Measurements from ENCODE around the gene HEPN1.
A peak's percentile ranks its signal among the peaks of the same experiment; 100 is the strongest.

The HEPN1 gene

GRCh38 chr11:124918950-124919349 is at the start of gene HEPN1:
TSS of gene HEPN1 (plus strand) at chr11:124919250.
- peaks cover 12% of the 10 kb centered on the region for H3K9me3 Mint-ChIP-seq
- H3K4me1 Mint-ChIP-seq, result peaks cover 28% of the 10 kb centered on the region
- peaks cover 18% of the 10 kb centered on the region for H3K27me3 Mint-ChIP-seq (ENCODE audit: low read depth)
- TF ChIP-seq CTCF (IDR thresholded peaks at IDR 0.05; ENCODE audit: unreplicated experiment in 3 of 3), result no peak
- peak within 1 kb of the TSS; percentile 29 to 73 (median 59) for H3K4me3 Mint-ChIP-seq
- H3K27ac Mint-ChIP-seq, result peak within 1 kb of the TSS in 2 of 3 experiments; percentile 55 to 71
- no peaks in the 10 kb centered on the region for H3K36me3 Mint-ChIP-seq (ENCODE audit: low read depth)

- Mint-ChIP-seq H3K4me3 (no peak overlapping the region), H3K27ac (no peak overlapping the region), H3K9me3 (no peaks in the 10 kb centered on the region), H3K36me3 (ENCODE audit: low read depth) (no peaks in the 10 kb centered on the region), H3K4me1 (peaks cover 14% of the 10 kb centered on the region), H3K27me3 (ENCODE audit: low read depth) (peaks cover 100% of the 10 kb centered on the region)
- no peak for TF ChIP-seq CTCF (IDR thresholded peaks at IDR 0.05; ENCODE audit: unreplicated experiment in 3 of 3)
These were observed 49.7 kb upstream of the HEPN1 start for GRCh38 chr11:124869331-124869730.

- no peaks in the 10 kb centered on the region for H3K9me3 Mint-ChIP-seq
- H3K4me3 Mint-ChIP-seq, result no peak overlapping the region
- H3K27ac Mint-ChIP-seq, result no peak overlapping the region
- H3K27me3 Mint-ChIP-seq (ENCODE audit: low read depth), result peaks cover 100% of the 10 kb centered on the region
- peaks cover 14% of the 10 kb centered on the region for H3K4me1 Mint-ChIP-seq
- no peaks in the 10 kb centered on the region for H3K36me3 Mint-ChIP-seq (ENCODE audit: low read depth)
- no peak for TF ChIP-seq CTCF (IDR thresholded peaks at IDR 0.05; ENCODE audit: unreplicated experiment in 3 of 3)
These were observed 49.1 kb upstream of the HEPN1 start for GRCh38 chr11:124869856-124870387.

- Mint-ChIP-seq H3K9me3 (no peaks in the 10 kb centered on the region), H3K4me3 (no peak overlapping the region), H3K36me3 (ENCODE audit: low read depth) (no peaks in the 10 kb centered on the region), H3K4me1 (peaks cover 14% of the 10 kb centered on the region), H3K27ac (no peak overlapping the region), H3K27me3 (ENCODE audit: low read depth) (peaks cover 100% of the 10 kb centered on the region)
- TF ChIP-seq CTCF (IDR thresholded peaks at IDR 0.05; ENCODE audit: unreplicated experiment in 3 of 3), result no peak
These were observed 48.6 kb upstream of the HEPN1 start for GRCh38 chr11:124870430-124870829.

- no peak overlapping the region for H3K27ac Mint-ChIP-seq
- peaks cover 92% of the 10 kb centered on the region for H3K27me3 Mint-ChIP-seq (ENCODE audit: low read depth)
- H3K9me3 Mint-ChIP-seq, result no peaks in the 10 kb centered on the region
- no peak overlapping the region for H3K4me3 Mint-ChIP-seq
- H3K36me3 Mint-ChIP-seq (ENCODE audit: low read depth), result no peaks in the 10 kb centered on the region
- peaks cover 12% of the 10 kb centered on the region for H3K4me1 Mint-ChIP-seq
- no peak for TF ChIP-seq CTCF (IDR thresholded peaks at IDR 0.05; ENCODE audit: unreplicated experiment in 3 of 3)
These were observed 46.8 kb upstream of the HEPN1 start for GRCh38 chr11:124872280-124872679.

- no peaks in the 10 kb centered on the region for H3K36me3 Mint-ChIP-seq (ENCODE audit: low read depth)
- H3K9me3 Mint-ChIP-seq, result no peaks in the 10 kb centered on the region
- H3K4me1 Mint-ChIP-seq, result peaks cover 7% of the 10 kb centered on the region
- no peak overlapping the region for H3K27ac Mint-ChIP-seq
- H3K27me3 Mint-ChIP-seq (ENCODE audit: low read depth), result peaks cover 87% of the 10 kb centered on the region
- no peak overlapping the region for H3K4me3 Mint-ChIP-seq
- no peak for TF ChIP-seq CTCF (IDR thresholded peaks at IDR 0.05; ENCODE audit: unreplicated experiment in 3 of 3)
These were observed 46.3 kb upstream of the HEPN1 start for GRCh38 chr11:124872741-124873140.

All from nephron (organoid).